ENCODE data around the gene KIF18B. TPM values are rescaled to one million over a fixed set of nuclear protein-coding genes. Genes with fewer than 3 reads are reported as not detected.
A peak's percentile ranks its signal among the peaks of the same experiment; 100 is the strongest.

The KIF18B gene
- polyA plus RNA-seq, 3 donors: not detected

- 82% methylated on average over 5 of the region's 17 CpGs for WGBS (ENCODE audit: insufficient coverage)
- H3K27me3 ChIP-seq (ENCODE audit: control insufficient read depth in 2 of 2, insufficient read depth in 2 of 2, low read length in 2 of 2): peaks cover 6 to 30% of the 10 kb centered on the region in 2 donors
- peak within 1 kb of the TSS in 1 of 2 donors; percentile 21 for H3K4me3 Mint-ChIP-seq
Observed at GRCh38 chr17:44915321-44915726, 32.2 kb downstream of the KIF18B start, which contains the start of gene GFAP. Gene GFAP, minus strand, starts transcription at chr17:44915500. Its CDS starts 14 bp downstream, at chr17:44915486.

DNA sequence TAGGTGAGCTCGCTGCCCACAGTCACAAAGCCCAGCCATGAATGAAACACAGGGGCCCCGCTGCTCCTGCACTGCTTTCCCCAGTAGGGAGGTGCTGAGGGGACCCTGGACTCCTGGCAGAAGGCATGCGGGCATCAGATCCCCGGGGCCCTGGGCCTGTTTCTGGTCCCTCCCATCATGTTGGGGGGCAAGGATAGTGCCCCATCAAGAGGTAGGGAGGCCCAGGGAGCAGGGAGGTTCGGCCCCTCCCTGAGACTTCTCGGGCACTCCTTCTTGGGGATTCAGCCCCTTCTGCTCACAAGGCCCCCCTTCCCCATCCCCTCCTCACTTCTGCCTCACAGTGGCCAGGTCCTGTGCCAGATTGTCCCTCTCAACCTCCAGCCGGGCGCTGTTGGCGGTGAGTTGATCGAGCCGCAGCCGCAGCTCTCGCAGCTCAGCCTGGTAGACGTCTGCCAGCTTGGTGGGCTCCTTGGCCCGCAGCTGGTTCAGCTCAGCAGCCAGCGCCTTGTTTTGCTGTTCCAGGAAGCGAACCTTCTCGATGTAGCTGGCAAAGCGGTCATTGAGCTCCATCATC is 32.8 kb downstream of the KIF18B start:
- Histone ChIP-seq H3K36me3 (replicated peaks in 1 of 2; ENCODE audit: control insufficient read depth in 1 of 2, insufficient read depth in 2 of 2, low read length in 2 of 2) (no peaks in the 10 kb centered on the region), H3K4me2 (replicated peaks; ENCODE audit: extremely low read depth, low read length, poor library complexity, severe bottlenecking) (no peak overlapping the region), H3K9me3 (replicated peaks in 1 of 2; ENCODE audit: control insufficient read depth in 1 of 2, insufficient read depth in 1 of 2, low read length in 2 of 2) (no peaks in the 10 kb centered on the region), H3K27ac (ENCODE audit: low read depth in 1 of 2, low read length in 2 of 2) (no peak overlapping the region), H3K27me3 (ENCODE audit: control insufficient read depth in 2 of 2, insufficient read depth in 2 of 2, low read length in 2 of 2) (peaks cover 6 to 27% of the 10 kb centered on the region in 2 donors), H3K4me3 (replicated peaks in 1 of 3; ENCODE audit: low read depth in 2 of 3, low read length in 3 of 3) (no peak overlapping the region), H3K9ac (ENCODE audit: insufficient read depth, low read length, poor library complexity, severe bottlenecking) (no peak overlapping the region), H3K4me1 (ENCODE audit: control insufficient read depth in 1 of 2, insufficient read depth in 2 of 2, low read length in 2 of 2) (peaks cover 23 to 30% of the 10 kb centered on the region in 2 donors), H2AFZ (ENCODE audit: insufficient read depth, low read depth, low read length, poor library complexity, severe bottlenecking) (no peak overlapping the region), H4K20me1 (ENCODE audit: insufficient read depth, low read length) (no peaks in the 10 kb centered on the region), H3K79me2 (ENCODE audit: insufficient read depth, low read length) (no peaks in the 10 kb centered on the region)
- no peak overlapping the region for H3K4me3 Mint-ChIP-seq
- no peak for DNase-seq
- H3K36me3 Mint-ChIP-seq: peaks cover 0 to 11% of the 10 kb centered on the region in 2 donors
- H3K27ac Mint-ChIP-seq: peak overlapping the region in 1 of 7 donors; percentile 33
- peaks cover 28 to 42% (median 33%) of the 10 kb centered on the region in 3 donors for H3K27me3 Mint-ChIP-seq (ENCODE audit: low read depth in 3 of 3)
- 86% methylated on average over 16 of the region's 19 CpGs for WGBS (ENCODE audit: insufficient coverage)
- TF ChIP-seq, protein P1, sequence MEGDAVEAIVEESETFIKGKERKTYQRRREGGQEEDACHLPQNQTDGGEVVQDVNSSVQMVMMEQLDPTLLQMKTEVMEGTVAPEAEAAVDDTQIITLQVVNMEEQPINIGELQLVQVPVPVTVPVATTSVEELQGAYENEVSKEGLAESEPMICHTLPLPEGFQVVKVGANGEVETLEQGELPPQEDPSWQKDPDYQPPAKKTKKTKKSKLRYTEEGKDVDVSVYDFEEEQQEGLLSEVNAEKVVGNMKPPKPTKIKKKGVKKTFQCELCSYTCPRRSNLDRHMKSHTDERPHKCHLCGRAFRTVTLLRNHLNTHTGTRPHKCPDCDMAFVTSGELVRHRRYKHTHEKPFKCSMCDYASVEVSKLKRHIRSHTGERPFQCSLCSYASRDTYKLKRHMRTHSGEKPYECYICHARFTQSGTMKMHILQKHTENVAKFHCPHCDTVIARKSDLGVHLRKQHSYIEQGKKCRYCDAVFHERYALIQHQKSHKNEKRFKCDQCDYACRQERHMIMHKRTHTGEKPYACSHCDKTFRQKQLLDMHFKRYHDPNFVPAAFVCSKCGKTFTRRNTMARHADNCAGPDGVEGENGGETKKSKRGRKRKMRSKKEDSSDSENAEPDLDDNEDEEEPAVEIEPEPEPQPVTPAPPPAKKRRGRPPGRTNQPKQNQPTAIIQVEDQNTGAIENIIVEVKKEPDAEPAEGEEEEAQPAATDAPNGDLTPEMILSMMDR (IDR thresholded peaks at IDR 0.05): no peak
- intact Hi-C loops (cut with micrococcal nuclease): no loop called here
- H3K4me1 Mint-ChIP-seq: peaks cover 29% of the 10 kb centered on the region
- H3K9me3 Mint-ChIP-seq: no peaks in the 10 kb centered on the region

More at GRCh38 chr17:44915321-44915726, 32.2 kb downstream of the KIF18B start, which contains the start of gene GFAP:
- peak within 1 kb of the TSS; percentile 34 for H3K4me2 ChIP-seq (replicated peaks; ENCODE audit: extremely low read depth, low read length, poor library complexity, severe bottlenecking)
- no peak for DNase-seq
- peaks cover 29% of the 10 kb centered on the region for H3K4me1 Mint-ChIP-seq
- peak within 1 kb of the TSS in 1 of 3 experiments; percentile 8 for H3K4me3 ChIP-seq (replicated peaks in 1 of 3; ENCODE audit: low read depth in 2 of 3, low read length in 3 of 3)
- H3K9ac ChIP-seq (ENCODE audit: insufficient read depth, low read length, poor library complexity, severe bottlenecking): peak within 1 kb of the TSS; percentile 6
- H3K9me3 Mint-ChIP-seq: peaks cover 0 to under 1% (median 0%) of the 10 kb centered on the region in 7 donors
- no peaks in the 10 kb centered on the region for H3K36me3 ChIP-seq (replicated peaks in 1 of 2; ENCODE audit: control insufficient read depth in 1 of 2, insufficient read depth in 2 of 2, low read length in 2 of 2)
- intact Hi-C loops (cut with micrococcal nuclease): no loop called here
- TF ChIP-seq, protein P1 (IDR thresholded peaks at IDR 0.05): no peak
- no peaks in the 10 kb centered on the region for H3K79me2 ChIP-seq (ENCODE audit: insufficient read depth, low read length)
- peaks cover 23 to 30% of the 10 kb centered on the region in 2 donors for H3K4me1 ChIP-seq (ENCODE audit: control insufficient read depth in 1 of 2, insufficient read depth in 2 of 2, low read length in 2 of 2)
- peak within 1 kb of the TSS in 1 of 2 donors; percentile 5 for H3K27ac ChIP-seq (ENCODE audit: low read depth in 1 of 2, low read length in 2 of 2)
- no peak within 1 kb of the TSS for H2AFZ ChIP-seq (ENCODE audit: insufficient read depth, low read depth, low read length, poor library complexity, severe bottlenecking)
- H4K20me1 ChIP-seq (ENCODE audit: insufficient read depth, low read length): no peaks in the 10 kb centered on the region
- peaks cover 0 to 11% of the 10 kb centered on the region in 2 donors for H3K36me3 Mint-ChIP-seq
- H3K27me3 Mint-ChIP-seq (ENCODE audit: low read depth in 3 of 3): peaks cover 31 to 43% (median 36%) of the 10 kb centered on the region in 3 donors
- peak within 1 kb of the TSS in 4 of 7 donors; percentile 46 to 66 (median 60) for H3K27ac Mint-ChIP-seq
- H3K9me3 ChIP-seq (replicated peaks in 1 of 2; ENCODE audit: control insufficient read depth in 1 of 2, insufficient read depth in 1 of 2, low read length in 2 of 2): no peaks in the 10 kb centered on the region
